HL-60 (cell line): Measurements from ENCODE around the gene GNB1.

ENCODE experiments used
- DNase-seq, 2 experiments: peaks; one replicate each; pipeline ENCODE4 v3.0.0-alpha.2; 2010 to 2020; ENCODE audit warnings: low read depth in 1 of 2, low spot score in 1 of 2
- H3K27ac ChIP-seq: fragments of 250-450 bp; sonication (Bioruptor Pico); replicated peaks from 2 replicates; pipeline ENCODE4 v1.5.1; 2020; ENCODE audit warnings: mild to moderate bottlenecking, moderate library complexity
- H3K27me3 ChIP-seq: fragments of 250-450 bp; sonication (Bioruptor Pico); 2 replicates; pipeline ENCODE4 v1.5.1; 2021; ENCODE audit warnings: mild to moderate bottlenecking, moderate library complexity; ENCODE audit not compliant: insufficient read depth, poor library complexity, severe bottlenecking
- H3K4me3 ChIP-seq: replicated peaks from 2 replicates; pipeline ENCODE4 v1.5.1; 2011; ENCODE audit warnings: mild to moderate bottlenecking, control low read depth, low read length; ENCODE audit not compliant: insufficient read depth
- CTCF ChIP-seq: IDR thresholded peaks from one replicate; pipeline ENCODE4 v1.5.1; 2011; ENCODE audit warnings: low read length, control low read depth, inconsistent platforms; ENCODE audit not compliant: insufficient read depth
- GABPA ChIP-seq: IDR thresholded peaks from 2 replicates; pipeline ENCODE4 v1.6.1; 2012; ENCODE audit warnings: low read depth
- POLR2AphosphoS5 ChIP-seq: IDR thresholded peaks from 2 replicates; pipeline ENCODE4 v1.6.1; 2012; ENCODE audit warnings: low read depth
- REST ChIP-seq: IDR thresholded peaks from 2 replicates; pipeline ENCODE4 v1.6.1; 2012; ENCODE audit warnings: low read depth; ENCODE audit not compliant: insufficient replicate concordance
- SPI1 ChIP-seq: IDR thresholded peaks from 2 replicates; pipeline ENCODE4 v1.6.1; 2012; ENCODE audit warnings: low read depth, mild to moderate bottlenecking, borderline replicate concordance

The GNB1 gene

GRCh38 chr1:1846386-1846918 lies 44.4 kb downstream of the GNB1 start:
- H3K27ac ChIP-seq = no peak overlapping the region
- no peaks in the 10 kb centered on the region for H3K27me3 ChIP-seq
- no peak for DNase-seq
- TF ChIP-seq GABPA (no peak), REST (no peak), POLR2AphosphoS5 (no peak), SPI1 (no peak), CTCF (no peak)
- no peak overlapping the region for H3K4me3 ChIP-seq

- Histone ChIP-seq H3K4me3 (no peak overlapping the region), H3K27ac (no peak overlapping the region), H3K27me3 (no peaks in the 10 kb centered on the region)
- TF ChIP-seq GABPA (no peak), CTCF (no peak), POLR2AphosphoS5 (no peak), SPI1 (no peak), REST (no peak)
- no peak for DNase-seq
Measured at GRCh38 chr1:1842360-1843146, 48.3 kb downstream of the GNB1 start.

DNA sequence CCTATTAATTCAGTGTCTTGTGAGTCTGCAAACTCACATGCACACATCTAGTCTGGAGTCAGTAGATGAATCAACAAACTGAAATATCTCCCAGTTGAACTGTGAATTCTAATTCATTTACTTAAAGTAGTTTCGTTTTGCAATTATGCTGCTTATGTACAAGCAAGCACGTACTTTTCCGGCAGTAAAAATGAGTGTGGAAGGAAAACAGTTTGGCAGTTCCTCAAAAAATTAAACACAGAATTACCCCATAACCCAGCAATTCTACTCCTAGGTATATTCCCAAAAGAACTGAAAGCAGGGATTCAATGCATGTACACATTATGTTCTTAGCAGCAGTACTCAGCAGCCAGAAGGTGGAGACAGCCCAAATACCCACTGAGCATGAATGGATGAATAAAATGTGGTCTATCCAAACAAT lies 49.3 kb downstream of the GNB1 start:
- H3K27ac ChIP-seq = no peak overlapping the region
- DNase-seq = peak in 1 of 2 experiments; percentile 18
- H3K4me3 ChIP-seq = no peak overlapping the region
- TF ChIP-seq GABPA (no peak), SPI1 (peak; percentile 8; the same call in 1 of the 2 replicates), REST (no peak), CTCF (no peak), POLR2AphosphoS5 (no peak)
- H3K27me3 ChIP-seq = no peaks in the 10 kb centered on the region
